Activated T-cell treated with anti-CD3 and anti-CD28 coated beads, Interleukin-2, amount 50 U/mL, for 4 hours (primary cell): ENCODE measurements around the gene ARFGEF2. TPM values are rescaled to one million over a fixed set of nuclear protein-coding genes. Genes with fewer than 3 reads are reported as not detected.

Experiments
- ATAC-seq, 2 donors: fragments of 200-7000 bp; cut with Tn5 transposase; one replicate each; pipeline ENCODE4 v1.10.0; 2021
- DNase-seq: peaks from one replicate; pipeline ENCODE4 v3.0.0-alpha.2; 2020
- H3K27me3 Mint-ChIP-seq: one replicate; pipeline ENCODE4 v1.8.0; 2021; ENCODE audit warnings: low read depth, mixed read lengths
- H3K36me3 Mint-ChIP-seq: one replicate; pipeline ENCODE4 v1.8.0; 2022; ENCODE audit warnings: mixed read lengths; ENCODE audit not compliant: insufficient read depth
- H3K4me1 Mint-ChIP-seq: one replicate; pipeline ENCODE4 v1.8.0; 2021; ENCODE audit warnings: low read depth, mixed read lengths
- H3K4me3 Mint-ChIP-seq: one replicate; pipeline ENCODE4 v1.8.0; 2021; ENCODE audit warnings: mild to moderate bottlenecking, moderate library complexity, mixed read lengths
- H3K9me3 Mint-ChIP-seq: one replicate; pipeline ENCODE4 v1.8.0; 2021; ENCODE audit warnings: mixed read lengths
- total RNA-seq, 3 donors: library from RNA; stranded (reverse); gene quantifications; one replicate each; pipeline ENCODE4 v1.2.1, GENCODE V29; 2021

ARFGEF2 gene
- total RNA-seq, 3 donors from 2014 or later: 27.8 to 31.6 (median 28.3) TPM

GRCh38 chr20:48942730-48943129 is 21.2 kb downstream of the ARFGEF2 start:
- no peak for ATAC-seq
- Mint-ChIP-seq H3K4me3 (no peak overlapping the region), H3K27me3 (no peaks in the 10 kb centered on the region), H3K36me3 (peaks cover 15% of the 10 kb centered on the region), H3K4me1 (no peaks in the 10 kb centered on the region), H3K9me3 (no peaks in the 10 kb centered on the region)
- no peak for DNase-seq

DNA sequence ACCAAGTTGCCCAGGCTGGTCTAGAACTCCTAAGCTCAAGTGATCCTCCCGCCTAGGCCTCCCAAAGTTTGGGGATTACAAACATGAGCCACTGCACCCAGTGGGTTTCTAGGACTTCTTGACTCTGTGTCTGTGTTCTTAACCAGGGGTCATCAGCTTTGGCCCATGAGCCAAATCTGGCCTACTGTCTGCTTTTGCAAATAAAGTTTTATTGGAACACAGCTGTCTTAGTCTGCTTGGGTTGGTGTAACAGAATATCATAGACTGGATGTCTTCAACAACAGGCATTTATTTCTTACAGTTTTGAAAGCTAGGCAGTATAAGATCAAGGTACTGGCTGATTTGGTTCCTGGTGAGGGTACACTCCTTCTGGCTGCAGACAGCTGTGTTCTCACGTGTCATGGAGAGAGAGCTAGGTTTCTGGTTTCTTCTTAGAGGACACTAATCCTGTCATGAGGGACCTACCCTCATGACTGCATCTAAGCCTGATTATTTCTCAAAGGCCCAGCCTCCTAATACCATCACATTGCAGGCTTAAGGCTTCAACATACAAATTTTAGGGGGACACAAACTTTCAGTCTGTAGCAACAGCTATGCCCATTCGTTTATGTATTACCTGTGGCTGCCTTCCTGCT is 23.3 kb downstream of the ARFGEF2 start:
- H3K36me3 Mint-ChIP-seq: peaks cover 24% of the 10 kb centered on the region
- no peaks in the 10 kb centered on the region for H3K4me1 Mint-ChIP-seq
- H3K4me3 Mint-ChIP-seq: no peak overlapping the region
- ATAC-seq (no peak), DNase-seq (no peak)
- no peaks in the 10 kb centered on the region for H3K9me3 Mint-ChIP-seq
- H3K27me3 Mint-ChIP-seq: no peaks in the 10 kb centered on the region

GRCh38 chr20:48945840-48946514 is 24.5 kb downstream of the ARFGEF2 start:
- no peak for DNase-seq
- Mint-ChIP-seq H3K9me3 (no peaks in the 10 kb centered on the region), H3K4me3 (no peak overlapping the region), H3K36me3 (peaks cover 28% of the 10 kb centered on the region), H3K4me1 (no peaks in the 10 kb centered on the region), H3K27me3 (no peaks in the 10 kb centered on the region)
- no peak for ATAC-seq

DNA sequence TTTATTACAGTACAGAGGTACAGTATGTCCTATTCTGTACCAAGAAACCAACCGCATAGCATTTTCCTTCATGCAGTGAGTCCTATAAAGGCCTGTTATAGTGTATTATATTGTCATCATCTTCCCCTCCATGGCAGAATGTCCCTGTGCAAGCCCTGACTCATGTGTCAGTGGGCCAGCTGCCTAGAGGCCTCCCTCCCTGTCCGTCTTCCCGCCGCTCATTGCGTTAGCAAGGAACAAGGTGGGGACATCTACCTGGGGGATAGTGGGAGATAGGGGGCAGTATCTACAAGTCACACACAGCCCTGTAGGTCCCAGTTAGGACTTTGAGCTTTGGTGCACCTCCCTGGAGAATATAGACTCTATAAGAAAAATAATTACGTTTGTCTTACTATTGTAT is 27.1 kb downstream of the ARFGEF2 start:
- H3K9me3 Mint-ChIP-seq: no peaks in the 10 kb centered on the region
- peaks cover 33% of the 10 kb centered on the region for H3K36me3 Mint-ChIP-seq
- ATAC-seq: no peak
- no peak for DNase-seq
- H3K4me3 Mint-ChIP-seq: no peak overlapping the region
- H3K4me1 Mint-ChIP-seq: no peaks in the 10 kb centered on the region
- no peaks in the 10 kb centered on the region for H3K27me3 Mint-ChIP-seq

GRCh38 chr20:48949304-48950170 is 28.0 kb downstream of the ARFGEF2 start:
- H3K4me1 Mint-ChIP-seq: no peaks in the 10 kb centered on the region
- no peaks in the 10 kb centered on the region for H3K27me3 Mint-ChIP-seq
- peaks cover 33% of the 10 kb centered on the region for H3K36me3 Mint-ChIP-seq
- no peak for ATAC-seq
- DNase-seq: no peak
- no peak overlapping the region for H3K4me3 Mint-ChIP-seq
- no peaks in the 10 kb centered on the region for H3K9me3 Mint-ChIP-seq

- Mint-ChIP-seq H3K36me3 (peaks cover 38% of the 10 kb centered on the region), H3K9me3 (no peaks in the 10 kb centered on the region), H3K4me1 (no peaks in the 10 kb centered on the region), H3K27me3 (no peaks in the 10 kb centered on the region), H3K4me3 (no peak overlapping the region)
- no peak for ATAC-seq
- no peak for DNase-seq
Measured at GRCh38 chr20:48951041-48951440, 29.5 kb downstream of the ARFGEF2 start.

GRCh38 chr20:48951646-48952045 is 30.1 kb downstream of the ARFGEF2 start:
- Mint-ChIP-seq H3K4me3 (no peak overlapping the region), H3K4me1 (no peaks in the 10 kb centered on the region), H3K9me3 (no peaks in the 10 kb centered on the region), H3K36me3 (peaks cover 40% of the 10 kb centered on the region), H3K27me3 (no peaks in the 10 kb centered on the region)
- no peak for ATAC-seq
- no peak for DNase-seq

GRCh38 chr20:48952656-48953055 is 31.1 kb downstream of the ARFGEF2 start:
- H3K27me3 Mint-ChIP-seq: no peaks in the 10 kb centered on the region
- no peak for ATAC-seq
- no peak overlapping the region for H3K4me3 Mint-ChIP-seq
- no peaks in the 10 kb centered on the region for H3K4me1 Mint-ChIP-seq
- H3K9me3 Mint-ChIP-seq: no peaks in the 10 kb centered on the region
- peaks cover 48% of the 10 kb centered on the region for H3K36me3 Mint-ChIP-seq
- no peak for DNase-seq

DNA sequence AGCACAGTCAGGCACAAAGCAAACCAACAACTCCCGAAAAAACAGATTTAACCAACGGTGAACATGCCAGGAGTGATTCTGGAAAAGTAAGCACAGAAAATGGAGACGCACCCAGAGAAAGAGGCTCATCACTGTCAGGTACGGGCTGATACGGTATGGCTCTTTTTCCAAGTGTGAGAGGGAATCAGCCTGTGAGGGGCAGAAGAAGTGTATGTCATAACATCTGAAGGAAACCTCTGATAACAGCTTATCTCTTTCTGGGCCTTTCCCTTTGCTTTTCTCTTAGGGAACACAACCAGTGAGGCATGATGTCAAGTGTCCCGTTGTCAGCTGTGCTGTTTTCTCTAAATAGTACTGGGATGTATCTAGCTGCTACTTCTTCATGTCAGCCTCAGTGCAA is 32.1 kb downstream of the ARFGEF2 start:
- Mint-ChIP-seq H3K36me3 (peaks cover 46% of the 10 kb centered on the region), H3K9me3 (no peaks in the 10 kb centered on the region), H3K4me1 (no peaks in the 10 kb centered on the region), H3K4me3 (no peak overlapping the region), H3K27me3 (no peaks in the 10 kb centered on the region)
- no peak for DNase-seq
- no peak for ATAC-seq

DNA sequence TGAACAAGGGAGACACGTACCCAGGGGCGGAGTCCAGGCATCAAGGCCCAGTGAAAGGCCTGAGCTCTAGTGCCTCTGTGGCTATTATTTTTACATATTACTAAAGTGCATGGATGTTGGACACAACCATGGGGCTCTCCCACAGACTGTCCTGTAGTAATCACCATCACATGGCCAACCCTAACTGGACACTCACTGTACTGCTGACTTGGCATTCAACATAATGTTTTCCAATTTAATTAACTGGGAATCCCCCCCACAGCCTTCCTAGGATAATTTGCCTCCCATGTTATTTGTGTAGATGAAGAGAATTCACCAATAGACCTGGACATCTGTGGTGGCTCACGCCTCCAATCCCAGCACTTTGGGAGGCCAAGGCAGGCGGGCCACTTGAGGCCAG is 34.5 kb downstream of the ARFGEF2 start:
- H3K4me1 Mint-ChIP-seq: no peaks in the 10 kb centered on the region
- no peaks in the 10 kb centered on the region for H3K9me3 Mint-ChIP-seq
- no peaks in the 10 kb centered on the region for H3K27me3 Mint-ChIP-seq
- ATAC-seq (no peak), DNase-seq (no peak)
- H3K4me3 Mint-ChIP-seq: no peak overlapping the region
- H3K36me3 Mint-ChIP-seq: peaks cover 40% of the 10 kb centered on the region

DNA sequence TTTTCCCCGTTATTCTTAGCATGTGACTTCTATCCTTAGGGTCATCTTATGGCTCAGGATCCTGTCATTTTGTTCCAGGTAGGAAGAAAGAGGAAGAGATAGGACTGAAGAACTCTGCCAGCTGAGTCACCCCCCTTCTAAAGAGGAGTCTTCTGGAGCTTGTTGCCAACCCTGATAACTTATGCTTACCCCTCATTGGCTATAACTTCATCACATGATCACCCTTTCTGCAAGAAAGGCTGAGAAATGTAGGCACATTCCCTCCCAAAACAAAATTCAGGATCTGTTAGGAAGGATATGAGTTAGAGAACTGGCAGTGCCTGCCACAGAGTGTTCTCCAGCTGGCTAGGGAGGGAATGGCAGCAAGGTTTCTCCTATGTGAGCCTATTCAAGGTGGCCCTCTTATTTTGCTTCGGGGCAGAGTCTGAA is 35.6 kb downstream of the ARFGEF2 start:
- H3K4me3 Mint-ChIP-seq: no peak overlapping the region
- ATAC-seq (no peak), DNase-seq (no peak)
- peaks cover 34% of the 10 kb centered on the region for H3K36me3 Mint-ChIP-seq
- H3K4me1 Mint-ChIP-seq: no peaks in the 10 kb centered on the region
- H3K9me3 Mint-ChIP-seq: no peaks in the 10 kb centered on the region
- H3K27me3 Mint-ChIP-seq: no peaks in the 10 kb centered on the region

- Mint-ChIP-seq H3K27me3 (no peaks in the 10 kb centered on the region), H3K9me3 (no peaks in the 10 kb centered on the region), H3K4me1 (no peaks in the 10 kb centered on the region)
Measured at GRCh38 chr20:48957533-48957932, 36.0 kb downstream of the ARFGEF2 start.

GRCh38 chr20:48958743-48959142 is 37.2 kb downstream of the ARFGEF2 start:
- H3K27me3 Mint-ChIP-seq: no peaks in the 10 kb centered on the region

More at GRCh38 chr20:48957533-48957932, 36.0 kb downstream of the ARFGEF2 start:
- DNase-seq: no peak
- ATAC-seq: no peak
- Mint-ChIP-seq H3K36me3 (peaks cover 34% of the 10 kb centered on the region), H3K4me3 (no peak overlapping the region)

DNA sequence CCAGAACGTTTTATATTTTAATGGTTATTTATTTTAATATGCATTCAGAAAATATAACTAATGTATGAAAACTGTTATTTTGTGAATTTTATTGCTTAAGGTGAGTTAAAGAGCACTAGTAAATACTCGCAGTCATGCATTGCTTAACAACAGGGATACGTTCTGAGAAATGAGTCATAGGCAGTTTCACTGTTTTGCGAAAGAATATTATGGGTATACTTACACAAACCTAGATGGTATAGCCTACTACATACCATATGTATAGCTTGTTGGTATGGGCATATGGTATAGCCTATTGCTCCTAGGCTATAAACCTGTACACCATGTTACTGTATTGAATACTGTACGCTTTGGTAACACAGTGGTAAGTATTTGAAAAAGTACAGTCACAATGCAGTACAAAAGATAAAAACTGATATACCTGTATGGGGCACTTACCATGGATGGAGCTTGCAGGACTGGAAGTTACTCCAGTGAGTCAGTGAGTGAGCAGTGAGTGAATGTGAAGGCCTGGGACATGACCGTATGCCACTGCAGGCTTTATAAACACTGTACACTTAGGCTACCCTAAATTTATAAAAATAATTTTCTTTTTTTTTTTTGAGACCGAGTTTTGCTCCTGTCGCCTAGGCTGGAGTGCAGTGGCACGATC is 38.5 kb downstream of the ARFGEF2 start:
- H3K4me1 Mint-ChIP-seq: no peaks in the 10 kb centered on the region
- DNase-seq (no peak), ATAC-seq (peak; percentile 28 to 40)
- peaks cover 40% of the 10 kb centered on the region for H3K36me3 Mint-ChIP-seq
- H3K27me3 Mint-ChIP-seq: no peaks in the 10 kb centered on the region
- no peak overlapping the region for H3K4me3 Mint-ChIP-seq
- H3K9me3 Mint-ChIP-seq: no peaks in the 10 kb centered on the region

More at GRCh38 chr20:48958743-48959142, 37.2 kb downstream of the ARFGEF2 start:
- DNase-seq (no peak), ATAC-seq (no peak)
- Mint-ChIP-seq H3K36me3 (peaks cover 40% of the 10 kb centered on the region), H3K9me3 (no peaks in the 10 kb centered on the region), H3K4me3 (no peak overlapping the region), H3K4me1 (no peaks in the 10 kb centered on the region)
